DLD1 (cell line): ENCODE data around the gene COL12A1.
"Not testable (repeated sequence)": the region's sequence is repeated elsewhere in the genome, so short reads cannot be mapped to it uniquely, and the experiment has no call there.

Experiments used
- in situ Hi-C: cut with HindIII; loops from 2 replicates; pipeline ENCODE4 v1.10.0; 2017; ENCODE audit warnings: low sequenced_read_pairs

COL12A1 gene

GRCh38 chr6:75213112-75213511 lies 7.3 kb upstream of the COL12A1 start:
- in situ Hi-C loops, result no loop called here

- in situ Hi-C loops, result no loop called here
Observed at GRCh38 chr6:75211920-75212590, 6.2 kb upstream of the COL12A1 start.

GRCh38 chr6:75210885-75211739 lies 5.3 kb upstream of the COL12A1 start:
- in situ Hi-C loops, result no loop called here

GRCh38 chr6:75209184-75209723 lies 3.4 kb upstream of the COL12A1 start:
- in situ Hi-C loops, result no loop called here

- in situ Hi-C loops, result no loop called here
Observed at GRCh38 chr6:75208298-75209183, 2.7 kb upstream of the COL12A1 start.

GRCh38 chr6:75206576-75207342 lies 906 bp upstream of the COL12A1 start:
- in situ Hi-C loops, result no loop called here

GRCh38 chr6:75204959-75205775 lies 686 bp downstream of the COL12A1 start:
- in situ Hi-C loops, result no loop called here

- in situ Hi-C loops, result no loop called here
Observed at GRCh38 chr6:75204217-75204958, 1.5 kb downstream of the COL12A1 start.

- in situ Hi-C loops, result no loop called here
Observed at GRCh38 chr6:75203721-75204120, 2.1 kb downstream of the COL12A1 start.

- in situ Hi-C loops, result no loop called here
Observed at GRCh38 chr6:75202676-75203131, 3.1 kb downstream of the COL12A1 start.

- in situ Hi-C loops, result no loop called here
Observed at GRCh38 chr6:75201901-75202672, 3.8 kb downstream of the COL12A1 start.

GRCh38 chr6:75201021-75201420 lies 4.8 kb downstream of the COL12A1 start:
- in situ Hi-C loops, result no loop called here

- in situ Hi-C loops, result no loop called here
Observed at GRCh38 chr6:75199889-75200288, 6.0 kb downstream of the COL12A1 start.

GRCh38 chr6:75196081-75196687 lies 9.7 kb downstream of the COL12A1 start:
- in situ Hi-C loops, result no loop called here

GRCh38 chr6:75188221-75188925 lies 17.5 kb downstream of the COL12A1 start:
- in situ Hi-C loops, result no loop called here

- in situ Hi-C loops, result not testable (repeated sequence)
Observed at GRCh38 chr6:75186581-75186980, 19.3 kb downstream of the COL12A1 start.

GRCh38 chr6:75183099-75183541 lies 22.7 kb downstream of the COL12A1 start:
- in situ Hi-C loops, result no loop called here
